HFFc6 (cell line): ENCODE results near the gene SSPN. TPM values are rescaled to one million over a fixed set of nuclear protein-coding genes. Genes with fewer than 3 reads are reported as not detected.

Experiments
- DNase-seq: peaks from one replicate; pipeline ENCODE4 v3.0.0-alpha.2; 2018
- H3K27ac Mint-ChIP-seq: 2 replicates; pipeline ENCODE4 v1.8.0; 2020; ENCODE audit warnings: mild to moderate bottlenecking, mixed read lengths
- H3K27me3 Mint-ChIP-seq: 2 replicates; pipeline ENCODE4 v1.8.0; 2021; ENCODE audit warnings: mild to moderate bottlenecking, moderate library complexity, mixed read lengths; ENCODE audit not compliant: insufficient read depth
- H3K36me3 Mint-ChIP-seq: 2 replicates; pipeline ENCODE4 v1.8.0; 2021; ENCODE audit warnings: low read depth, mixed read lengths
- H3K4me1 Mint-ChIP-seq: 2 replicates; pipeline ENCODE4 v1.8.0; 2020; ENCODE audit warnings: low read depth, mixed read lengths
- H3K4me3 Mint-ChIP-seq: 2 replicates; pipeline ENCODE4 v1.8.0; 2020; ENCODE audit warnings: mild to moderate bottlenecking, moderate library complexity, mixed read lengths
- H3K9me3 Mint-ChIP-seq: 2 replicates; pipeline ENCODE4 v1.8.0; 2020; ENCODE audit warnings: mild to moderate bottlenecking, mixed read lengths
- total RNA-seq, 6 experiments: library from RNA; stranded (reverse); fragmentation: NEBNext Ultra II Directional; extraction: Animal tissue kit (Norgen Biotek cat#: 25700); gene quantifications; 2 replicates in 1 of 6; 3 replicates in 5 of 6; pipeline ENCODE4 v1.2.3, GENCODE V29; 2021
- TF ChIP-seq, protein P1 (sequence below): fragments of 200-600 bp; sonication (generic); IDR thresholded peaks from 2 replicates; pipeline ENCODE4 v1.5.0; 2021; ENCODE audit warnings: antibody characterized with exemption, mild to moderate bottlenecking

The SSPN gene
- total RNA-seq, 6 experiments from 2014 or later = 10.6 to 17.5 (median 15.4) TPM

DNA sequence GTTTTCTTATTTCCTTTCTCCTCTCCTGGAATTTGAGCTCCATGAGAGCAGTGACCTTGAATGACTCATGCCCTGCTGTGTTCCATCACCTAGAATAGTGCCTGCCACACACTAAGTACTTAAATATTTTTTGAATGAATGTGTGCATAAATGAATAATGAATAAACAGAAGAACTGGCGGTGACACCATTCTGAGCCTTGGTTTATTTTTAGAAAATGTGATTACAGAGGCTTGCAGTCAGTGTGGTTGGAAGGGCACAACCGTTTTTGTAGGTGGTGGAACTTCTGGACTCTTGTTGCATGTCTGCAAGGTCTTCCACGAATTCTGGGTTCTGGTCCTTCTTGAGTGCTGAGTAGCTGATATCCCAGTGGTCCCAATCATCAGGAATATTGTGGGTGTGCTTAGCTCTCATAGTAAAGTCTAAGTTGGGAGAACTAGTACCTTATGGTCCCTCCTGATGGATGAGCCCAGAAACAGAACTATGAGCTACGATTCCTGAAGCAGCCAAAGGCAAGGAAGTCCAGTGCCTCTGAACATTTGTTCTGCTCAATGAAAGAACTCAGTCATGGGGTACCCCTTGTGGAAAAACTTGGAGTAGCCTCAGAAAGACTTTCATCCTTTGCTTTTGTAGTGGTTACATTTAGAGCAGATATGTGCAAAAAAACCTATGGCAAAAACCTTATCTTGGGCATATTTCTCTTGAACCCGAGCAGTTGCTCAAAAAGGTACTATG is 41.8 kb upstream of the SSPN start:
- no peaks in the 10 kb centered on the region for H3K36me3 Mint-ChIP-seq
- peaks cover 60% of the 10 kb centered on the region for H3K4me1 Mint-ChIP-seq
- TF ChIP-seq, protein P1, sequence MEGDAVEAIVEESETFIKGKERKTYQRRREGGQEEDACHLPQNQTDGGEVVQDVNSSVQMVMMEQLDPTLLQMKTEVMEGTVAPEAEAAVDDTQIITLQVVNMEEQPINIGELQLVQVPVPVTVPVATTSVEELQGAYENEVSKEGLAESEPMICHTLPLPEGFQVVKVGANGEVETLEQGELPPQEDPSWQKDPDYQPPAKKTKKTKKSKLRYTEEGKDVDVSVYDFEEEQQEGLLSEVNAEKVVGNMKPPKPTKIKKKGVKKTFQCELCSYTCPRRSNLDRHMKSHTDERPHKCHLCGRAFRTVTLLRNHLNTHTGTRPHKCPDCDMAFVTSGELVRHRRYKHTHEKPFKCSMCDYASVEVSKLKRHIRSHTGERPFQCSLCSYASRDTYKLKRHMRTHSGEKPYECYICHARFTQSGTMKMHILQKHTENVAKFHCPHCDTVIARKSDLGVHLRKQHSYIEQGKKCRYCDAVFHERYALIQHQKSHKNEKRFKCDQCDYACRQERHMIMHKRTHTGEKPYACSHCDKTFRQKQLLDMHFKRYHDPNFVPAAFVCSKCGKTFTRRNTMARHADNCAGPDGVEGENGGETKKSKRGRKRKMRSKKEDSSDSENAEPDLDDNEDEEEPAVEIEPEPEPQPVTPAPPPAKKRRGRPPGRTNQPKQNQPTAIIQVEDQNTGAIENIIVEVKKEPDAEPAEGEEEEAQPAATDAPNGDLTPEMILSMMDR = peak; percentile 76
- no peaks in the 10 kb centered on the region for H3K9me3 Mint-ChIP-seq
- H3K27ac Mint-ChIP-seq = peak overlapping the region; percentile 94
- H3K4me3 Mint-ChIP-seq = peak overlapping the region; percentile 77
- no peaks in the 10 kb centered on the region; the same call in 1 of the 2 replicates for H3K27me3 Mint-ChIP-seq
- DNase-seq = peak; percentile 97

DNA sequence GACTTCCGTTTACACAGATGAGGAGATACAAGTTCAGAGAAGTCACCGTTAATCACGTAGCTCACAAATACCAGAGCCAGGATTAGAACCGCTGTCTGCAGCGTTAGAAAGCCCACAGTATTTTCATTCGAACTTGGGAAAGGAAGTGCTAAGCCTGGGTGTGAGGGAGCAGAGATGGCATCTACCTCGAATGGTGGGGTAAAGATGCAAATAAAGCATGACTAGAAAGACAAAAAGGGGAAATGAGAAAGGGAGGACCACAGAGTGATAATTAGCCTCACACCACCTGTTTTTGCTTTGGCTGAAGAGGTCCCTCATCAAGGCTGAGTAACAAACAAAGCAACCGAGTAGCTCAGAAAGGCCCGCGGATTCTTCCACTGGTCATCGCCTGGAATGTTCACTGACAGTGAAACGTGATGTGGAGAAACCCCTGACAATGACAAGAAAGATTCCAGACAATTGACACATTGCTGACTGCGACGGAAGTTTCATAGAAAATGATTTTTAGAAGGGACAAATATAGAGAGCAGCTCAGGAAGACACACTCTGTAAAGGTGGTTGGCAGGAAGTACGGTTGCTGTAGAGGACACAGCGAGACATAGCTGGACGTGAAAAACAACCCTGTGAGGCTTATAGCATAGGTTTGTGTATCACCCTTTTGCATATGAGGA is 39.0 kb upstream of the SSPN start:
- H3K4me3 Mint-ChIP-seq = no peak overlapping the region
- TF ChIP-seq, protein P1 = no peak
- no peaks in the 10 kb centered on the region for H3K36me3 Mint-ChIP-seq
- peaks cover 44% of the 10 kb centered on the region for H3K4me1 Mint-ChIP-seq
- no peak overlapping the region for H3K27ac Mint-ChIP-seq
- no peak for DNase-seq
- H3K27me3 Mint-ChIP-seq = no peaks in the 10 kb centered on the region; the same call in none of the 2 replicates
- no peaks in the 10 kb centered on the region for H3K9me3 Mint-ChIP-seq

GRCh38 chr12:26157001-26157400 is 38.4 kb upstream of the SSPN start:
- H3K9me3 Mint-ChIP-seq = no peaks in the 10 kb centered on the region
- TF ChIP-seq, protein P1 = no peak
- no peaks in the 10 kb centered on the region; the same call in none of the 2 replicates for H3K27me3 Mint-ChIP-seq
- no peaks in the 10 kb centered on the region for H3K36me3 Mint-ChIP-seq
- DNase-seq = no peak
- no peak overlapping the region for H3K4me3 Mint-ChIP-seq
- peaks cover 38% of the 10 kb centered on the region for H3K4me1 Mint-ChIP-seq
- H3K27ac Mint-ChIP-seq = no peak overlapping the region

- H3K36me3 Mint-ChIP-seq = no peaks in the 10 kb centered on the region
- peaks cover 26% of the 10 kb centered on the region for H3K4me1 Mint-ChIP-seq
- TF ChIP-seq, protein P1 = no peak
- no peaks in the 10 kb centered on the region; the same call in none of the 2 replicates for H3K27me3 Mint-ChIP-seq
- no peak for DNase-seq
- H3K9me3 Mint-ChIP-seq = no peaks in the 10 kb centered on the region
- no peak overlapping the region for H3K4me3 Mint-ChIP-seq
- no peak overlapping the region for H3K27ac Mint-ChIP-seq
Measured at GRCh38 chr12:26158078-26158764, 37.2 kb upstream of the SSPN start.

DNA sequence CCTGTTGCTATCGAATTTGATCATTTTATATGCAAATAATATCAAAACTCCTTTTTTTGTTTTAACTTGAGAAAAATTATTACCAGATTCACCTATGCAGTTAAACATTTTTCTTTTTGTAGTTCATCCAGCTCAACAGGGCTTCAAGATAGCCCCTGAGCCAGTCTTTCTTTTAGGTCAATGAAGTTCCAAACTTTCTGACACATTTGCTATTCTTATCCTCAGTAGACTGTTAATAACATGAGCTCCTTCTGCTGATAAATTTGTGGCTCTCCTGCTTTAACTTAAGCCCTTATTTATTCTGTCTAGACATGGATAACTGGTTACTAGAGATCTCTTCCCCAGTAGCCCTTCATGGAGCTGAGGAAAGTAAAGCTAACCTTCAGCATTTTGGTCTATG is 33.2 kb upstream of the SSPN start:
- Mint-ChIP-seq H3K27me3 (no peaks in the 10 kb centered on the region; the same call in 1 of the 2 replicates), H3K4me1 (no peaks in the 10 kb centered on the region), H3K36me3 (no peaks in the 10 kb centered on the region), H3K9me3 (no peaks in the 10 kb centered on the region), H3K27ac (no peak overlapping the region), H3K4me3 (no peak overlapping the region)
- TF ChIP-seq, protein P1 = no peak
- DNase-seq = no peak
